ENCODE measurements around the gene SLC4A5. TPM values are rescaled to one million over a fixed set of nuclear protein-coding genes. Genes with fewer than 3 reads are reported as not detected.

Gene SLC4A5
- total and polyA plus RNA-seq, 2 of the 8 experiments (the other 6 are each of a cell fraction or from before 2014, with no cell fraction given) = 0.42 to 0.52 TPM

- Histone ChIP-seq H3K4me3 (ENCODE audit: extremely low read depth in 1 of 4, insufficient read depth in 2 of 4, low read depth in 3 of 4, low read length in 4 of 4) (no peak overlapping the region), H4K20me1 (replicated peaks in 1 of 2; ENCODE audit: control insufficient read depth in 1 of 2, insufficient read depth in 2 of 2, low read length in 2 of 2) (no peaks in the 10 kb centered on the region), H3K18ac (ENCODE audit: extremely low read depth, low read length) (no peak overlapping the region), H3K9ac (replicated peaks in 1 of 4; ENCODE audit: extremely low read depth in 1 of 4, low read depth in 3 of 4, low read length in 3 of 4) (no peak overlapping the region), H3K4me1 (replicated peaks in 1 of 4; ENCODE audit: control insufficient read depth in 3 of 4, insufficient read depth in 4 of 4, low read length in 3 of 4) (no peaks in the 10 kb centered on the region), H3K79me1 (ENCODE audit: low read depth, low read length) (no peaks in the 10 kb centered on the region), H3K27ac (ENCODE audit: low read depth, low read length) (no peak overlapping the region), H2BK5ac (ENCODE audit: low read depth, low read length) (no peak overlapping the region), H4K91ac (replicated peaks; ENCODE audit: insufficient read length, low read length) (no peak overlapping the region), H3K23ac (ENCODE audit: insufficient read length) (no peak overlapping the region), H3K4me2 (ENCODE audit: insufficient read depth in 1 of 2, low read depth in 2 of 2, low read length in 2 of 2) (no peak overlapping the region), H4K8ac (ENCODE audit: extremely low read depth, insufficient read depth, low read length) (no peak overlapping the region), H2BK120ac (replicated peaks; ENCODE audit: low read depth, low read length) (no peak overlapping the region), H3K4ac (replicated peaks; ENCODE audit: insufficient read length, low read depth, low read length) (no peak overlapping the region), H2BK12ac (ENCODE audit: low read depth, low read length) (no peak overlapping the region), H2AK5ac (ENCODE audit: low read depth, low read length) (no peak overlapping the region), H3K36me3 (ENCODE audit: control insufficient read depth in 2 of 4, insufficient read depth in 4 of 4, low read length in 3 of 4) (no peaks in the 10 kb centered on the region), H3K56ac (replicated peaks; ENCODE audit: insufficient read length, low read depth, low read length) (no peak overlapping the region), H3K79me2 (ENCODE audit: control insufficient read depth in 1 of 2, insufficient read depth in 2 of 2, low read length in 2 of 2) (no peaks in the 10 kb centered on the region), H3K9me3 (ENCODE audit: insufficient read depth in 2 of 2, low read depth in 1 of 2, low read length in 1 of 2) (no peaks in the 10 kb centered on the region), H2AFZ (ENCODE audit: low read length) (no peak overlapping the region), H2BK20ac (ENCODE audit: low read length) (no peak overlapping the region), H4K5ac (ENCODE audit: insufficient read length, low read depth, low read length) (no peak overlapping the region), H3K14ac (ENCODE audit: insufficient read length) (no peak overlapping the region), H2BK15ac (ENCODE audit: low read length) (no peak overlapping the region), H3K23me2 (ENCODE audit: low read depth, low read length) (no peaks in the 10 kb centered on the region), H3K27me3 (replicated peaks in 1 of 4; ENCODE audit: control insufficient read depth in 3 of 4, extremely low read depth in 1 of 4, insufficient read depth in 3 of 4, low read length in 3 of 4) (no peaks in the 10 kb centered on the region; a peak in 3 of 7 replicates)
- DNase-seq (ENCODE audit: low read depth in 1 of 2, low spot score in 2 of 2) = peak in 1 of 2 experiments; percentile 70
- CTCF ChIA-PET (ENCODE audit: partially characterized antibody) = interaction anchor here (0.6 to 3.8 kb wide), 43 partner anchors 10 to 428 kb away, joined by 3 to 50 read pairs (median 4); partner anchors contain the start of genes BOLA3, DCTN1 and DGUOK
- 53% methylated on average over 10 of the region's 10 CpGs; no CpG with 5 or more reads in 1 of the 2 experiments for WGBS, 2 experiments (ENCODE audit: extremely low coverage in 1 of 2, insufficient coverage in 1 of 2, insufficient read length in 1 of 2, insufficient replicate concordance in 2 of 2, low coverage in 1 of 2, low lambda C conversion rate in 2 of 2, missing lambda C conversion rate in 1 of 2)
- FAIRE-seq = peak; percentile 36
- POLR2A ChIA-PET (ENCODE audit: partially characterized antibody) = interaction anchor here (0.6 to 2.3 kb wide), 7 partner anchors 21 to 102 kb away, joined by 3 to 8 read pairs (median 4); partner anchors contain the start of gene MOB1A
- TF ChIP-seq BRCA1 (IDR thresholded peaks at IDR 0.05; ENCODE audit: low read depth, low read length) = no peak
- TF ChIP-seq, protein P1, sequence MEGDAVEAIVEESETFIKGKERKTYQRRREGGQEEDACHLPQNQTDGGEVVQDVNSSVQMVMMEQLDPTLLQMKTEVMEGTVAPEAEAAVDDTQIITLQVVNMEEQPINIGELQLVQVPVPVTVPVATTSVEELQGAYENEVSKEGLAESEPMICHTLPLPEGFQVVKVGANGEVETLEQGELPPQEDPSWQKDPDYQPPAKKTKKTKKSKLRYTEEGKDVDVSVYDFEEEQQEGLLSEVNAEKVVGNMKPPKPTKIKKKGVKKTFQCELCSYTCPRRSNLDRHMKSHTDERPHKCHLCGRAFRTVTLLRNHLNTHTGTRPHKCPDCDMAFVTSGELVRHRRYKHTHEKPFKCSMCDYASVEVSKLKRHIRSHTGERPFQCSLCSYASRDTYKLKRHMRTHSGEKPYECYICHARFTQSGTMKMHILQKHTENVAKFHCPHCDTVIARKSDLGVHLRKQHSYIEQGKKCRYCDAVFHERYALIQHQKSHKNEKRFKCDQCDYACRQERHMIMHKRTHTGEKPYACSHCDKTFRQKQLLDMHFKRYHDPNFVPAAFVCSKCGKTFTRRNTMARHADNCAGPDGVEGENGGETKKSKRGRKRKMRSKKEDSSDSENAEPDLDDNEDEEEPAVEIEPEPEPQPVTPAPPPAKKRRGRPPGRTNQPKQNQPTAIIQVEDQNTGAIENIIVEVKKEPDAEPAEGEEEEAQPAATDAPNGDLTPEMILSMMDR (IDR thresholded peaks at IDR 0.05; ENCODE audit: control extremely low read depth in 1 of 3, insufficient read depth in 1 of 3, low read depth in 1 of 3, low read length in 3 of 3) = peak; percentile 79 to 84 (median 79)
- no peak for TF ChIP-seq JUN (IDR thresholded peaks at IDR 0.05; ENCODE audit: low read depth, low read length)
- peak; percentile 77 to 80 for TF ChIP-seq RAD21 (IDR thresholded peaks at IDR 0.05 in 1 of 2, conservative IDR thresholded peaks at IDR 0.05 in 1 of 2; ENCODE audit: low read depth in 2 of 2, low read length in 2 of 2)
- no peak for TF ChIP-seq RXRA (IDR thresholded peaks at IDR 0.05; ENCODE audit: insufficient read depth, low read depth, low read length)
- TF ChIP-seq, protein P2, sequence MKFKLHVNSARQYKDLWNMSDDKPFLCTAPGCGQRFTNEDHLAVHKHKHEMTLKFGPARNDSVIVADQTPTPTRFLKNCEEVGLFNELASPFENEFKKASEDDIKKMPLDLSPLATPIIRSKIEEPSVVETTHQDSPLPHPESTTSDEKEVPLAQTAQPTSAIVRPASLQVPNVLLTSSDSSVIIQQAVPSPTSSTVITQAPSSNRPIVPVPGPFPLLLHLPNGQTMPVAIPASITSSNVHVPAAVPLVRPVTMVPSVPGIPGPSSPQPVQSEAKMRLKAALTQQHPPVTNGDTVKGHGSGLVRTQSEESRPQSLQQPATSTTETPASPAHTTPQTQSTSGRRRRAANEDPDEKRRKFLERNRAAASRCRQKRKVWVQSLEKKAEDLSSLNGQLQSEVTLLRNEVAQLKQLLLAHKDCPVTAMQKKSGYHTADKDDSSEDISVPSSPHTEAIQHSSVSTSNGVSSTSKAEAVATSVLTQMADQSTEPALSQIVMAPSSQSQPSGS (IDR thresholded peaks at IDR 0.05; ENCODE audit: low read length) = no peak
- TF ChIP-seq SIRT6 (IDR thresholded peaks at IDR 0.05; ENCODE audit: low read length) = no peak
- no peak for TF ChIP-seq CBX8 (IDR thresholded peaks at IDR 0.05; ENCODE audit: borderline replicate concordance, low read depth, low read length)
- no peak for TF ChIP-seq TAF7 (optimal IDR thresholded peaks at IDR 0.05; ENCODE audit: borderline replicate concordance, low read depth, low read length)
Measured at GRCh38 chr2:74250189-74250631, 93.0 kb downstream of the SLC4A5 start.

All from H1 (cell line).